Smooth muscle cell (in vitro differentiated cells): ENCODE data around the gene ZNF625. TPM values are rescaled to one million over a fixed set of nuclear protein-coding genes. Genes with fewer than 3 reads are reported as not detected.

Source experiments
- DNase-seq: peaks from one replicate; lab custom pipeline; 2025; ENCODE audit not compliant: unreplicated experiment; lab: John Stamatoyannopoulos, UW
- H2AFZ ChIP-seq: fragments of 200-600 bp; sonication (generic); 2 replicates; pipeline ENCODE4 v1.6.0; 2016; ENCODE audit warnings: antibody characterized with exemption, low read depth, mild to moderate bottlenecking
- H3F3A ChIP-seq: fragments of 200-600 bp; sonication (generic); 2 replicates; pipeline ENCODE4 v1.6.0; 2017; ENCODE audit warnings: antibody characterized with exemption, low read depth
- H3K27ac ChIP-seq: fragments of 200-600 bp; sonication (generic); 2 replicates; pipeline ENCODE4 v1.5.1; 2016; ENCODE audit warnings: low read depth, mild to moderate bottlenecking
- H3K27me3 ChIP-seq: fragments of 200-600 bp; sonication (generic); 2 replicates; pipeline ENCODE4 v1.6.1; 2016; ENCODE audit warnings: low read depth, mild to moderate bottlenecking
- H3K36me3 ChIP-seq: fragments of 200-600 bp; sonication (generic); 2 replicates; pipeline ENCODE4 v1.5.1; 2016; ENCODE audit warnings: low read depth
- H3K4me1 ChIP-seq: fragments of 200-600 bp; sonication (generic); 2 replicates; pipeline ENCODE4 v1.5.1; 2016; ENCODE audit warnings: low read depth
- H3K4me2 ChIP-seq: fragments of 200-600 bp; sonication (generic); 2 replicates; pipeline ENCODE4 v1.6.0; 2016; ENCODE audit warnings: mild to moderate bottlenecking
- H3K4me3 ChIP-seq: fragments of 200-600 bp; sonication (generic); 2 replicates; pipeline ENCODE4 v1.5.1; 2016; ENCODE audit warnings: mild to moderate bottlenecking
- H3K79me2 ChIP-seq: fragments of 200-600 bp; sonication (generic); 2 replicates; pipeline ENCODE4 v1.6.0; 2016; ENCODE audit warnings: low read depth, mild to moderate bottlenecking
- H3K9ac ChIP-seq: fragments of 200-600 bp; sonication (generic); 2 replicates; pipeline ENCODE4 v1.6.0; 2016; ENCODE audit warnings: low read depth
- H3K9me3 ChIP-seq: fragments of 200-600 bp; sonication (generic); replicated peaks from 2 replicates; pipeline ENCODE4 v1.5.1; 2016; ENCODE audit warnings: low read depth
- H4K20me1 ChIP-seq: fragments of 200-600 bp; sonication (generic); 2 replicates; pipeline ENCODE4 v1.6.0; 2016; ENCODE audit warnings: low read depth
- WGBS: methylation state at CpG from one replicate; pipeline ENCODE4 v1.1.7; 2016; ENCODE audit warnings: low lambda C conversion rate; 5-methylcytosine and 5-hydroxymethylcytosine counted together
- polyA plus RNA-seq: library from polyadenylated mRNA; unstranded; fragments of >200 nt; fragmentation: Nextera tagmentation; extraction: Ambion mirVana; gene quantifications from 2 replicates; pipeline ENCODE4 v1.2.1, GENCODE V29; 2016
- total RNA-seq: library from RNA; depleted of rRNA; stranded (reverse); fragments of >200 nt; gene quantifications from 2 replicates; pipeline ENCODE4 v1.2.3, GENCODE V29; 2014
- TF ChIP-seq, protein P1 (sequence below): fragments of 200-600 bp; sonication (generic); IDR thresholded peaks from 2 replicates; pipeline ENCODE4 v1.5.1; 2017; ENCODE audit warnings: borderline replicate concordance, mild to moderate bottlenecking, antibody characterized with exemption; ENCODE audit not compliant: insufficient read depth, poor library complexity, severe bottlenecking

The ZNF625 gene
- total and polyA plus RNA-seq, 2 experiments from 2014 or later: 0.66 to 13.5 TPM

DNA sequence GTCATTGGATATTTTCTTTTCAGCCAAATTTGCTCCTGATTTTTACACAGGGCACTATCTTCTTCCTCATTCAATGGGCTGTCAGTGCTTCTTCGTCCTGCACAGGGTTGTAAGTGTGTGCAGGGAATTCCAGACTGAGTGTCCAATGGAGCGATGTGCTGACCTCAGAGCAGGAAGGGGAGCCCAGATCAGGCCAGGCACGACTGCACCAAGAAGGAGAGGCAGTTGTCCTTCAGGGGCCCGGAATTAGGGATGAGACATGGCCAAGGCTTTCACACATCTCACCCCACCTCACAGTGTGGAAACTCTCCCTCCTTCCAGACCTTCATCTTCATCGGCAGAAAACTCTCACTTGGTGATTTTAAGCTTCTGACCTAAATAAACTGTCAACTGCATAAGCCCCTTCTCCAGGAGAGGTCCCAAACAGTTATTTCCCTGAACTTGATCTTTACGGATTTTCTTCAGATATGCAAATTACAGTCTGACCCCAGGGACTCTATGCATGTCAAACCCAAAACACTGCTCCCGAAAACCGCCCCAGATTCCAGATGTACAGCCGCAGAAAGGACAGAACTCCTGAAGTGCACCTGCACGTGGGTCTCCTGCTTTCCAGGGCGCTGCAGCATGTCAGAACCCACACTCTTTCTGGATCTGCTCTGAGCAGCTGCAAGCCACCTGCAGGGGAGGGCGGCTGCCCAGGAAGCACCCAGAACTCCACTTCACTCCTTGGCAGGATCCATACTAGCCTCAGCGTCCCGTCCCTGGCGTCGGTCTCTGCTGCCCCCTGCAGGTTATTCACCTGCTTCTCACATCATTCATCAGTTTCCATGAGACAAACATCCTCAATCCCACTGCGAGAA is 15.8 kb downstream of the ZNF625 start:
- Histone ChIP-seq H3K27ac (no peak overlapping the region), H3K9ac (no peak overlapping the region)

GRCh38 chr19:12139885-12140544 is 16.5 kb downstream of the ZNF625 start, which contains the start of gene ZNF20:
TSS of gene ZNF20 (minus strand) at chr19:12140350. CDS start at chr19:12140182, 168 bp downstream.
- Histone ChIP-seq H4K20me1 (no peaks in the 10 kb centered on the region), H3K36me3 (peaks cover 20% of the 10 kb centered on the region), H2AFZ (peak within 1 kb of the TSS; percentile 79), H3K9ac (peak within 1 kb of the TSS; percentile 87), H3K4me3 (peak within 1 kb of the TSS; percentile 85), H3F3A (no peaks in the 10 kb centered on the region), H3K9me3 (peaks cover 7% of the 10 kb centered on the region), H3K4me1 (peaks cover 16% of the 10 kb centered on the region), H3K27me3 (no peaks in the 10 kb centered on the region), H3K4me2 (peak within 1 kb of the TSS; percentile 80), H3K27ac (peak within 1 kb of the TSS; percentile 83), H3K79me2 (peaks cover 25% of the 10 kb centered on the region)
- DNase-seq: peak; percentile 81
- TF ChIP-seq, protein P1, sequence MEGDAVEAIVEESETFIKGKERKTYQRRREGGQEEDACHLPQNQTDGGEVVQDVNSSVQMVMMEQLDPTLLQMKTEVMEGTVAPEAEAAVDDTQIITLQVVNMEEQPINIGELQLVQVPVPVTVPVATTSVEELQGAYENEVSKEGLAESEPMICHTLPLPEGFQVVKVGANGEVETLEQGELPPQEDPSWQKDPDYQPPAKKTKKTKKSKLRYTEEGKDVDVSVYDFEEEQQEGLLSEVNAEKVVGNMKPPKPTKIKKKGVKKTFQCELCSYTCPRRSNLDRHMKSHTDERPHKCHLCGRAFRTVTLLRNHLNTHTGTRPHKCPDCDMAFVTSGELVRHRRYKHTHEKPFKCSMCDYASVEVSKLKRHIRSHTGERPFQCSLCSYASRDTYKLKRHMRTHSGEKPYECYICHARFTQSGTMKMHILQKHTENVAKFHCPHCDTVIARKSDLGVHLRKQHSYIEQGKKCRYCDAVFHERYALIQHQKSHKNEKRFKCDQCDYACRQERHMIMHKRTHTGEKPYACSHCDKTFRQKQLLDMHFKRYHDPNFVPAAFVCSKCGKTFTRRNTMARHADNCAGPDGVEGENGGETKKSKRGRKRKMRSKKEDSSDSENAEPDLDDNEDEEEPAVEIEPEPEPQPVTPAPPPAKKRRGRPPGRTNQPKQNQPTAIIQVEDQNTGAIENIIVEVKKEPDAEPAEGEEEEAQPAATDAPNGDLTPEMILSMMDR: no peak
- WGBS: 2% methylated on average over 47 of the region's 49 CpGs

More for the DNA sequence above, 15.8 kb downstream of the ZNF625 start:
- TF ChIP-seq, protein P1: peak; percentile 85
- peak overlapping the region; percentile 80 for H3K4me2 ChIP-seq
- no peaks in the 10 kb centered on the region for H4K20me1 ChIP-seq
- peaks cover 16% of the 10 kb centered on the region for H3K4me1 ChIP-seq
- H3K36me3 ChIP-seq: peaks cover 20% of the 10 kb centered on the region
- peak; percentile 44 for DNase-seq
- no peaks in the 10 kb centered on the region for H3F3A ChIP-seq
- H3K27me3 ChIP-seq: no peaks in the 10 kb centered on the region
- peaks cover 13% of the 10 kb centered on the region for H3K9me3 ChIP-seq
- peak overlapping the region; percentile 85 for H3K4me3 ChIP-seq
- H2AFZ ChIP-seq: no peak overlapping the region
- peaks cover 25% of the 10 kb centered on the region for H3K79me2 ChIP-seq
- 28% methylated on average over 17 of the region's 17 CpGs for WGBS

DNA sequence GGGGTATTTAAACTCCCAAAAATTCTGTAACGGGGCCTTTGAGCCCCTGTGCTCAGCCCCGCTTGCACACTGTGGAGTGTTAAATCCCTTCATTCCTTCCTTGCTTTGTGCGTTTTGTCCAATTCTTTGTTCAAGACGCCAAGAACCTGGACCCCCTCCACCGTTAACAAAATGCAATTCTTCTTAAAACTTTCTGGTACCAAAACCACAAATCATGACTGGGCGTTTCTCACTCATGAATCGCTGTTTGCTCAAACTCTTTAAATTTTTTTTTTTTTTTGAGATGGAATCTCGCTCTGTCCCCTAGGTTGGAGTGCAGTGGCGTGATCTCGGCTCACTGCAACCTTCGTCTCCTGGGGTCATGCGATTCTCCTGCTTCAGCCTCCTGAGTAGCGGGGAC is 17.3 kb downstream of the ZNF625 start:
- TF ChIP-seq, protein P1: no peak
- Histone ChIP-seq H3K36me3 (peaks cover 20% of the 10 kb centered on the region), H3K4me2 (peak overlapping the region; percentile 80), H3K4me1 (peaks cover 16% of the 10 kb centered on the region), H3K9me3 (peaks cover 9% of the 10 kb centered on the region), H3K27me3 (no peaks in the 10 kb centered on the region), H3K4me3 (peak overlapping the region; percentile 85), H3K79me2 (peaks cover 25% of the 10 kb centered on the region), H3F3A (no peaks in the 10 kb centered on the region), H4K20me1 (no peaks in the 10 kb centered on the region), H3K27ac (peak overlapping the region; percentile 83), H3K9ac (peak overlapping the region; percentile 87), H2AFZ (peak overlapping the region; percentile 79)
- 24% methylated on average over 13 of the region's 13 CpGs for WGBS
- DNase-seq: no peak
